Smooth muscle cell of the brain vasculature (primary cell): ENCODE data around the gene NRG2.

Experiments used
- DNase-seq: peaks from one replicate; pipeline ENCODE4 v3.0.0-alpha.2; 2012; ENCODE audit warnings: low read depth, low spot score

NRG2 gene

DNA sequence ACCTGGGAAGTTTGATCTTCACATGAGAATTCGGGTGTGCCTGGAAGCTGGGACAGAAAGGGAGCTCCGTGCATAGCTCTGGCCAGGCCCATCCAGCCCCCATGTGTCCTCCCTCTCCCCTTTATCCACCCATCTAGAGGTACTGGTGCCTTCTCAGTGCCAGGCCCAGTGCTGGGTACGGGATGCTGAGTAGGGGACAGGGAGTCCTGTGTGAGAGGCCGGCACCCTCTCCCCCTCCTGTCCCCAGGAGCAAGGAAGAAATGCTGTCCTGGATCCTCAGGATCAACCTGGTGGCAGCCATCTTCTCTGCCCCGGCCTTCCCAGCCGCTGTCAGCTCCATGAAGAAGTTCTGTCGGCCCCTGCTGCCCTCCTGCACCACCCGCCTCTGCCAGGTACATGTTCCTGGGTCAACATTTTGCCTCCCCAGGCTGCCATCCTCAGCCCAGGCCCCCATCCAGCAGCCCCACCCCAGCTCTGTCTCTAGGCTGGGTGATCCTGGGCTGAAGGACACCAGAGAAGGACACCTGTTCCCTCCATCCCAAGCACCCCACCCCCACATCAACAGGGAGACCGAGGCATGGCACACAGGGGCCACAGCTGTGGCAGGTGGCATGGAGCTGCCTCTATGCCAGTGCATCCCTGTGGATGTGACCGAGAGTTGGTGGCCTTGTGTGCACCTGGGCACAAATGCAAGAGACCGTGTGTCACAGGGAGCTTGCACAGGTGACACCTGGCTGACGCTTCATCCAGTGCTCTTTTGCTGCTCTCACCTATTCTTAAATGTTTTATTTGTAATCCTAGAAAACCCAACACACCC lies 204.5 kb downstream of the NRG2 start:
- no peak for DNase-seq

- no peak for DNase-seq
Measured at GRCh38 chr5:139837711-139838380, 205.3 kb downstream of the NRG2 start.

- no peak for DNase-seq
Measured at GRCh38 chr5:139836469-139837208, 206.5 kb downstream of the NRG2 start.

- no peak for DNase-seq
Measured at GRCh38 chr5:139835656-139836055, 207.4 kb downstream of the NRG2 start.

DNA sequence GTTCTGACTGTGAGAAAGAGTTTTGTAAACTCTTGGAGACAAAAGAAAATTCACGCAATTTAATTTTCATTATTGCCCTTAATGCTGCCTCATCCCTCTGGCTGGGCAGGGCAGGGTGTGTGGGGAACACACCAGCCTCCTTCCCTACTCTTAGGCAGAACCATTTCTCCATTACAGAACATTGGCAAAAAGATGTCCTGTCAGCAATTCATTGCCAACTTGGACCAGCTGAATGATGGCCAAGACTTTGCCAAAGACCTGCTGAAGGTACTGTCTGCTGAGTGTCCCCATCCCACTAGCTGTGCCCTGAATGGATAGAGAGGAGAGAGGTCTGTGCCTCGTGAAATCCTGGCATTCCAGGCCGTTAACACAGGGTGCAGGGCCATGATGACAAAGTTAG lies 209.6 kb downstream of the NRG2 start:
- DNase-seq = no peak

DNA sequence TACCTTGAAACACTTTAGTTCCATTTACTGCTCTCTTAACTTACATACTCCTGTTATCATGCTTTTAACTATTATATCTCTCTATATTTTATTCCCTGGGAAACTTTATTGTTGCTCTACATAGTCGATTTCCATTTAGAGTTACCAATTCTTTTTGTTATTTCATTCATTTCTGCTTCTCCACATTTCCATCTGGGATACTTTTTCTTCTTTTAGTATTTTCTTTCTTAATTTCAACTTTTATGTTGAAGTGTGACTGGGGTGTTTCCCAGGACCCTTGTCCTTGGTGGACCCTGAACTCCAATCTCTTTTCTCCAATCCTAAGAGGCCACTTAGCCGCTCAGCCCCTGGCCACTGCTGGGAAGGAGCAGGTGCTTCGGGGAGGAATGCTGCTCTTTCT lies 211.5 kb downstream of the NRG2 start:
- DNase-seq = no peak

- DNase-seq = no peak
Measured at GRCh38 chr5:139829471-139829870, 213.6 kb downstream of the NRG2 start.

DNA sequence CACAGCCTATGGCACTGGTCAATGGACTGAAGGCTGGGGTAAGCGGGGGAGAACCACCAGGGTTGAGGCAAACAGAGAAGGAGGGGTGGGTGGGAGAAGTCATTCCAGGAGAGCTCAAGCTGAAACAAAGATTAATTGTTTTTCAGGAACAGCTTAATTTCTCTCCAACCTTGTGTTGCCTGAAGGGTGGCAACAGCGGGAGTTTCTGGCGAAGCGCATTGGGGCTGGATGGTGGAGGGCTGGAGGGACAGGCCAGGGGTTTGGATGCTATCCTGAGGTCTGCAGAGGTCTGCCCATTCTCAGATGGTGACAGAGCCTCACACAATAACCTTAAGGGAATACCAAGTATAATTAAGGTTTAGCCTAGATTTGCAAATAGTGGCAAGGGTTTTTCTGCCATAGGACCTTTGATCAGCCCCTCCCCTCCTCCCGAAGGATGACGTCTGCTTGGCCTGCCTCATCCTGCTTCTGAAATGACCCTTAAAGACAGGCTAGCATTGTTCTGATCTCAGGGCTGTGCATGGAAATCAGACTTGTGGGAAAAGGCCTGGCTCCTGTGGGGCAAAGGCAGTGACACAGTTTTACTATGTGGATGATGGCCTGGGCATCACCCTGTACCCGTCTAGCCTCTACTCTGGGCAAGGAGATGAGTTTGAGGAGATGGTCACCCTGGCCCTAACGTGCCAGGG lies 214.7 kb downstream of the NRG2 start:
- no peak for DNase-seq

- no peak for DNase-seq
Measured at GRCh38 chr5:139825690-139826089, 217.4 kb downstream of the NRG2 start.

- no peak for DNase-seq
Measured at GRCh38 chr5:139823757-139824355, 219.2 kb downstream of the NRG2 start.

GRCh38 chr5:139822553-139823425 lies 220.3 kb downstream of the NRG2 start:
- DNase-seq = no peak

DNA sequence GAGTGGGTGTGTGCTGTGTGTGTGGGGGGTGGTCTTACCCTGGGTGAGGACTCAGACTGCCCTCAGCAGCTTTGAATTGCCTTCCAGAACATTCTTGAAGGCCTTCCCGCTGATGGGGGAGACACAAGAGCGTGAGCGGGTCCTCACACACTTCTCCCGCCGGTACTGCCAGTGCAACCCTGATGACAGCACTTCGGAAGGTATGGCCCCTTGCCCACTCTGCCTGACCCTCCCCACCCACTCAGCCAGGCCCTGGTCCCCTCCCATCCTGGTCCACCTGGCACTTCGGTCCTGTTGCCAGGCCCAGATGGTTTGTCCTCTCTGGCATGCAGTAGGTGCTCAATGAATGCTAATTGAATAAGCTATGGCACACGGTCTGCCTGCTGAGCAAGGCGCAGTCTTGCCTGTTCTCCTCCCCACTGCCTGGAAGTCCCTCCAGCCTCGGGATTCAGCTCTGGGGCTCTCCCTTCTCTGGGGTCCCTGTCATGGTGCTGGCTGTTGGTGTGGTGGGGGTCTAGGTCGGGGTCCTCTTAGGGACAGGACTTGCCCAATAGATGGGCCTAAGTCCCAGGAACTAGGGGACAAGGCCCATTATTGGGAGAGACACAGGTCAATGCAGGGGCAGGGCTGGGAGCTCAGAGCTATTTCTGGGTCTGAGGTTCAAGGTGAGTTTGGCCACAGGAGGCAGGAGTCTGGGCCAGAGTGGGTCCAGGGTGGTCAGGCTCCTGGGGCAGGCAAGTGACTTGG lies 221.1 kb downstream of the NRG2 start:
- DNase-seq = no peak

GRCh38 chr5:139820606-139821005 lies 222.5 kb downstream of the NRG2 start:
- no peak for DNase-seq

DNA sequence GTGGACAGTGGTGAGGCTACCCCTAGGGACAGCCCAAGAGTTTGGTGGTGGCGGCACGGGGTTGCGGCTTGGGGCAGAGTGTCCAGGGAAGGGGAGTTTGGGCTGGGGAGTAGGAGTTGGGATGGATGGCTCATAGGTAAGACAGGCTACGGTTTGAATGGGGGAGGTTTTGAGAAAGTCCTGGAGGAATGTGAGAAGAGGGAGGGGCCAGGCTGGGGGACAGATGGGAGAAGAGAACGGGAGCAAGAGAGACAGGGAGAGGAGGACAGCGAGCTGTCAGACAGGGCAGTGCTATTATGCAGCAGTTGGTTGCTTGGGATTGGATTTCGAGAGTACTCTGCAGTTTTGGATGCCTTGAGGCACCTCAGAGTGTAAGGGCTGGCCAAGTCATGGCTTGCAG lies 223.0 kb downstream of the NRG2 start:
- no peak for DNase-seq

GRCh38 chr5:139817970-139818369 lies 225.1 kb downstream of the NRG2 start:
- DNase-seq = no peak

- DNase-seq = no peak
Measured at GRCh38 chr5:139817362-139817761, 225.7 kb downstream of the NRG2 start.

DNA sequence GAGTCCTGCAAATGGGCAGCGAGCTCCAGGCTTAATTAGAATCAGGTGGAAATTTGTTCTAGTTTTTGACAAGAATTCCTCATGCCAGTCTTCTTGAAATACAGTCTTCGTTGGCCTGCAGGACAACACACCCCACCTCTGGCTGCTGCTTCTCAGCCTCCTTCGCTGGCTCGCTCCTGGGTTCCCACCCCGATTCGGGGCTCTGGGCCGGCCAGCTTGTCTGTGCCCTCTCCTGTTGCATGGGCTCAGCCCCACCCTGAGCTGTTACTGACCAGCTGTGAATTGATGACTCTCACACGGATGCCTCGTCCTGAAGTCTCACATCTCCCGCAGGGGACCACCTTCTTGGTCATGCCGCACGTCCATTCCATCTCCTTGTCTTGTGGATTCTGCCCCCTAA lies 226.5 kb downstream of the NRG2 start:
- no peak for DNase-seq

DNA sequence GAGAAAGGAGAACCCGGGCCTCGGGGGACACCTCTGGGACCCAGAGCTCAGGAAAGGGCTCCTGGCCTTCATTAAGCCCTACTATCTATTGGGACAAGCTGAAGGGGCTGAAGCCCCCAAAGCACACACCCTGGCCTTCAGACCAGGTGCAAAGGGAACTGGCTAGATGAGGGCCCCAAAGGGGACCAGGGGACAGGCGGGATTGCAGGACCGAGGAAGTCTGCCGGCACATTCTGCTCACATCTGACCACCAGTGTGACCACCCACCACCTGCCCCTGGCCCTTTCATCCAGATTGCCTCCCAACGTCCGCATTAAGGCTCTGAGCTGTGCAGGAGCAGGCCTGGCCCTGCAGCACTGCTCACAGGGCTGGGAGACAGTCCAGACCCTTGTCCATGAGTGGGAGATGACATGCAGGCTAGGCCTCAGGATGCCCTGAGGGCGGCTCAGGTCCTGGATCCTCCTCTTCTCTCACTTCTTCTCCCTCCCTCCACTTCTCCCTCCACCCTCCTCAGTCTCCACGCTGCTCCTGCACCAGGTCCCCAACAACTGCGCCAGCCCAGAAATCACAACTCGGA lies 228.3 kb downstream of the NRG2 start:
- no peak for DNase-seq

GRCh38 chr5:139814191-139814601 lies 228.9 kb downstream of the NRG2 start:
- no peak for DNase-seq
